Renal pelvis (tissue), 4 donors: ENCODE measurements around the gene SENP1. TPM values are rescaled to one million over a fixed set of nuclear protein-coding genes. Genes with fewer than 3 reads are reported as not detected.
"Not testable (repeated sequence)": the region's sequence is repeated elsewhere in the genome, so short reads cannot be mapped to it uniquely, and the experiment has no call there.

ENCODE experiments used
- DNase-seq: peaks from one replicate; pipeline ENCODE4 v3.0.0-alpha.2; 2013
- polyA plus RNA-seq, 3 donors: library from polyadenylated mRNA; unstranded; fragments of 120-200 nt; gene quantifications; one replicate each; pipeline ENCODE4 v1.2.1, GENCODE V29; 2013; ENCODE audit not compliant: insufficient read length in 3 of 3

Gene SENP1
- polyA plus RNA-seq, 3 donors = 22.2 to 25.0 (median 23.1) TPM

- DNase-seq = no peak
Measured at GRCh38 chr12:48118284-48118871, 12.5 kb upstream of the SENP1 start.

- DNase-seq = no peak
Measured at GRCh38 chr12:48115957-48116356, 10.1 kb upstream of the SENP1 start.

- DNase-seq = not testable (repeated sequence)
Measured at GRCh38 chr12:48111312-48111693, 5.4 kb upstream of the SENP1 start.

GRCh38 chr12:48110691-48111311 lies 4.9 kb upstream of the SENP1 start:
- DNase-seq = no peak

DNA sequence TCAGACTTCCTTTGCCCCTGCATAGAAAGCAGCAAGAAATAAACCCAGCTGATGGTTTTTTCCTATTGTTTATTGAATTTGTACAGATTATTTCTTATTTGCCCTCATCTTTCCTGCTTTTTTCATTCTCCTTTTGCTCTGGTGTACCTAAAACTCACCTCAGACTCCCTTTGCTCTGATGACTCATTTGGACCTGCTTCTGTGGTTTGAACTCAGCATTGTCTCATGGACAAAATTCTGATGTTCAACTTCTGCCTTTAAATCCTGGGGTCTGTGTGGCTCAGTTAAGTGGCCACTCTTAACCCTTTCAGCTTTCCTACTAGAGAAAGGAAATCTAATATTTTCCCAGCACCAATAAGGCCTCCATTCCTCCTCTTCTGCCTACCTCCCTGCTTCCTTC lies 3.5 kb upstream of the SENP1 start:
- DNase-seq = no peak

- DNase-seq = no peak
Measured at GRCh38 chr12:48106681-48107613, 1.1 kb upstream of the SENP1 start.

DNA sequence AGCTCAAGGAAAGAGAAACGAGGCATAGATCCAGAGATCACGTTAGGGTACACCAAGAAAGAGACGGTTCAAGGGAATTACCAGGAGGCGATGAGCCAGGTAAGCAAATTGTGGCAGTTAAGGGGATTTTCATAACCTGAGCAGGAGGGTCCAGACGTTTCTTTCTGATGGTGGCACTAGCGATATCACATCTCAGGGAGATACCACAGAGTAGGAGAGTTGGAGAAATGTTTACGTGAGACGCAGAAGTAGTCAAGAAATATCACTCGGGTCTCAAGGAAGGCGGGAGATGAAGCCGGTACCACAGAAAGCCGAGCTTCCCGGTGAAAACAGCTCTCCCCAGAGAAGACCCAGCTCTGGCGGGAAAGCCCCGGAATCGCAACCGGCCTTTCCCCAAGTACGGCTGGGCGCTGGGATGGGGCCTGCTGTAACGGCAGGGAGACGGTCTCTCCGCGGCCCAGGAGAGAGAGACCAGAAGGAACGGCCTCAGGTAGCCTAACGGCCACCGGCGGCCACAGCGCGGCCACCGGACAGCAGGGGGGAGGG lies 485 bp downstream of the SENP1 start:
- no peak for DNase-seq

GRCh38 chr12:48104531-48104930 lies 1.3 kb downstream of the SENP1 start:
- DNase-seq = no peak

DNA sequence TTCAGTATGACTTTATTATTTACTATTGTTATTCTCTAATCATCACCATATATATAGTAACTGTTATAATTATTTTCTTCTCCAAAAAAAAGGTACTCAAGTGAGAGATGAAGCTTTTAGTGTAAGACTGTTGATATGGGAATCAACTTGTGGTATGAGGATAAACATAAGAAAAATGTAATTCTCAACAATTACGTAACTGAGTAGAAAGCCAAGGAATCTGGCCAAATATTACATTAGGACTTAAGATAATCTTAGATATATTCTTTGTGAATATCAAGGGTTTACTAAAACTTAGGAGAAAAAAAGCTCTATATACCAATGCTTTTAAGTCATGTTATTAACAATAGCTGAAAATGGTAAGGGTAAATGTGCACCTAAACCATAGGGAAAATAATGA lies 13.3 kb downstream of the SENP1 start:
- no peak for DNase-seq

DNA sequence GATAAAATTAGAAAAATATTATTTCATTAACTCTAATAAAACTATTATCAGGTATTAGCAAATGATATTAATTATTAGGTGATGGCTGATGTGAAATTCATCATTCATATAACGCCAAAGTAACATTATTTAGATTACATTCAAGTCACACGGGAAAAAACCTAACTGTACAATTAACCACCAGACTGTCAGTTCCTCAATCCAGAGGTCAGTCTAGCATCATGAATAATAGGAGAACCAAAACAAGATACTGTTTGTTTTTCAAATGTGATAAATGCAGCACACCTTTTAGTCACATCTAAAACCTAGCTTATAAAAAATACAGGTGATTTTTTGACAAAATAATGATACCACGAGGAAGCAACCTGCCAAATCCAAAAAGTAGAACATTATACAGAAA lies 19.6 kb downstream of the SENP1 start:
- no peak for DNase-seq

DNA sequence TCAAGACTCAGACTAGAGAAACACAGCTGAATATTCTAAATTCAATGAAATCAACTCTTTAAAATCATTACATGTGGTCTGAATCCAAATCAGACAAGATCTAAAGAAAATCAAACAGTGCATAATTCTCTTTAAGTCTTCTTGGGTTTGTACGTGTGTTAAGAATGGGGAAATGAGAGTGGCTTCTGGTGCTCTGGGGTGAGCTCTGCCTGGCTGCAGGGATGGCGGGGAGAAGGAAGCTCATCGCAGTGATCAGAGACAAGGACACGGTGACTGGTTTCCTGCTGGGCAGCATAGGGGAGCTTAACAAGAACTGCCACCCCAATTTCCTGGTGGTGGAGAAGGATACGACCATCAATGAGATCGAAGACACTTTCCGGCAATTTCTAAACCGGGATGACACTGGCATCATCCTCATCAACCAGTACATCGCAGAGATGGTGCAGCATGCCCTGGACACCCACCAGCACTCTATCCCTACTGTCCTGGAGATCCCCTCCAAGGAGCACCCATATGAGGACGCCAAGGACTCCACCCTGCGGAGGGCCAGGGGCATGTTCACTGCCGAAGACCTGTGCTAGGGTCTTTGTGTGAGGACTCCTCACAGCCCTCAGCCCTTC lies 20.9 kb downstream of the SENP1 start:
- DNase-seq = no peak

DNA sequence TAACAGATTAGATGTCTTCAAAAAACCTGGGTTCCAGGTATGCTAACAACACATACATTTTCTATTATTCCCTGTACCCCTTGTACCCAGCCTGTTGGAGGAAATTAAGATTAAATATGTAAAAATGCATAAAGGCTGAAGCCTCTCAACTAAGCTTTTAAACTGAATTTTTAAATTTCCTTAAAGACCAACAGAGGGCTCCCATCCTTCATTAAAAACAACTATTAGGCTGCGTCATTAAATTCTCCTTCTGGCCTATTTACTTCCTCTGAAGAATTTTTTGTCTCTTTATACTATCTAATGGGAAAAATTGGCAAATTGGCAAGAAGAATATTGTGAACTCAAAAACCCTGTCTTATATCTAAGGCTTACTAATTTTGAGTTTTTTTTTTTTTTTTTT lies 21.8 kb downstream of the SENP1 start:
- DNase-seq = peak; percentile 12

DNA sequence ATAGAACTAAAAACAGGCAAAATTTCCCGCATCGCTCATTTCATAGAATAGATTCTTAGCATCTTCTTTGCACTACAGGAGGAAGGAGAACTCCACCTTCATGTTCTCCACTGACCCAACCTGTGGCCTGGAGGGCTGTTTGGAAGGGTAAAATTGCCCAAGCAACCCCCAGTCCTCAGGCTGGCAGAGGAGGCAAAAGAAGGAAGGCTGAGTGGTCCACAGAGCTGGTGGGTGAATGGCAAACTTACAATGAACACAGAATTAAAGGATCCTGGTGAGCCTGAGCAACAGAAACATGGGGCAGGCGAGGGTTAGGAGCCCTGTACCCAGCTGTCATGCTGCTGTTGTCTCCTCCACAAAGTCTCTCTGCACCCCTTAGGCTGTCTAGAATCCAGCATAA lies 25.1 kb downstream of the SENP1 start:
- no peak for DNase-seq

DNA sequence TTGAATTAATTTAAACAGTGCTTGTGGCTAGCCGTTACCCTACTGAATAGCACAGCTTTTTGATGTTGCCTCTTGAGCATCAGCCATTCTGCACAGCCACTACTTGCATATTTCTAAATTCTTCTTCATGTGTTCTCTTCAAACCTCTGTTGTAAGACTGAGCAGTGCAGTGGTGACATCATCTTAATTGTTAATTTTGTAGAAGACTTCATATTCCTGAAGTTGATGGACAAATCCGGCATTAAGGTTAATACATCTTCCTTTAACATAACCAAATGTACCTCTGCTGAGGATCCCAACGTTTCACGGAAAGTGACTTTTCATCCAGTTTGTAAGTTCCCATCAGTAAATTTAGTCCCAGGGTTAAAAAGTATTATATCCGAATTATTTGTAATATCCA lies 25.6 kb downstream of the SENP1 start:
- no peak for DNase-seq

DNA sequence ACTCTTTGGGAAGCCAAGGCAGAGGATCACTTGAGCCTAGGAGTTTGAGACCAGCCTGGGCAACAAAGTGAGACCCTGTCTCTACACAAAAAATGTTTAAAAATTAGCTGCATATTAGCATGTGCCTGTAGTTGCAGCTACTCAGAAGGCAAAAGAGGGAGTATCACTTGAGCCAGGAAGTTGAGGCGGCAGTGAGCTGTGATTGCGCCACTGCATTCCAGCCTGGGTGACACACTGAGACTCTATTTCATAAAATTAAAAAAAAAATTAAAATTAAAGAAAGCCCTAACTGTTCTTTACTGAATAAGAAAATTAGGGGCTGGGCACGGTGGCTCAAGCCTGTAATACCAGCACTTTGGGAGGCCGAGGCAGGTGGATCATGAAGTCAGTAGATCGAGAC lies 27.0 kb downstream of the SENP1 start:
- no peak for DNase-seq

- no peak for DNase-seq
Measured at GRCh38 chr12:48077111-48077510, 28.8 kb downstream of the SENP1 start.

- no peak for DNase-seq
Measured at GRCh38 chr12:48075832-48076231, 30.0 kb downstream of the SENP1 start.

DNA sequence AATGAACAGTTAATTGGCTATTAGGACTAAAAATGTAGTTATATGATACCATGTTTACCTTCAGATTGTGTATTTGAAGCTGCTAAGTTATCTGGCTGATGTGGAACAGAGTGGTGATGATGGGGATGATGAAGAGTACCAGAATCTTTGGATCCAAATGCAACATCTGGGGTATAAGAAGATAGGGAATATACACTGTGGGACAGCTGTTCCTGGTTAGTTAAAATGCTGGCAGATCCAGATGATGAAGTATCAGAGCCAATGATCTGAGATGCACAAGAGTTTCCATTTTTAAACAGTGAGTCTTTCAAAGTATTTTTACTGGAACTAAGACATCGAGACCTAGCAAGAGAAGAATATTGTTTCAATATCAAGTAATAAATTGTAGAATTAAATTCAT lies 31.6 kb downstream of the SENP1 start:
- no peak for DNase-seq

DNA sequence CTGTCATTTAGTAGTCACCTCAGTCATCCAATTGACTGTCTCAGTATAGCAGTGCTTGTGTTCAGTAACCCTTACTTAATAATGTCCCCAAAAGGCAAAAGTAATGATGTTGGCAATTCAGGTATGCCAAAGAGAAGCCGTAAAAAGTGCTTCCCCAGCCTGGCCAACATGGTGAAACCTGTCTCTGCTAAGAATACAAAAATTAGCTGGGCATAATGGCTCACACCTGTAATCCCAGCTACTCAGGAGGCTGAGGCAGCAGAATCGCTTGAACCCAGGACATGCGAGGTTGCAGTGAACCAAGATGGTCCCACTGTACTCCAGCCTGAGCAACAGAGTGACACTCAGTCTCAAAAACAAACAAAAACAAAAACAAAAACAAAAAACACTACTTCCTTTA lies 33.6 kb downstream of the SENP1 start:
- no peak for DNase-seq

GRCh38 chr12:48071808-48072207 lies 34.1 kb downstream of the SENP1 start:
- DNase-seq = no peak

DNA sequence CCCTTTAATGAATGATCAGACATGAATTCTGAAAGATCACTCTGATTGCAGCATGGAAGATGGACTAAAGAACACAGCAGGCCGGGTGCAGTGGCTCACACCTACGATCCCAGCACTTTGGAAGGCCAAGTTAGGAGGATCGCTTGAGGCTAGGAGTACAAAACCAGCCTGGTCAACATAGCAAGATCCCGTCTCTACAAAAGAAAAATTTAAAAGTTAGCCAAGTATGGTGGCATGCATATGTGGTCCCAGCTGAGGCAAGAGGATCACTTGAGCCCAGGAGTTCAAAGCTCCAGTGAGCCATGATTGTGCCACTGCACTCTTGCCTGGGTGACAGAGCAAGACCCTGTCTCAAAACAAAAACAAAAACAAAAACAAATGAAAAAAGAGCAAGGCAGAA lies 35.1 kb downstream of the SENP1 start:
- DNase-seq = no peak

DNA sequence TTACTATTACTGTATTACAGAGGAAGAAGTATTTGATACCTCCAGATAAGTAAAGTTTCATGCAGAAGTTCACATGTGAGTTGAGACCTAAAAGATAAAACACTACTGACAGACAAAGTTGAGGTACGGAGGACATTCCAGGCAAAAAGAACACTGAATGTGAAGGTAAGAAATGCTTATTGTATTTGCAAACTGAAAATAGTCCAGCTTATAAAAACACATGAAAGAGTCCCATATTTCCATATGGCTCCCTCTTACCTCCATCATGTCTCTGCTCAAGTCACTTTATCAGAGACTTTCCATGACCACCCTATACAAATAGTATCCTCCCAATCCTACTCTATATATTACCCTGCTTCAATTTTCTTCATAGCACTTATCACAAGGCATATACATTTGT lies 35.8 kb downstream of the SENP1 start:
- DNase-seq = no peak
